Measurements from ENCODE around the gene BGN. TPM values are rescaled to one million over a fixed set of nuclear protein-coding genes. Genes with fewer than 3 reads are reported as not detected.

Gene BGN
- total RNA-seq, 1 experiment from 2014 or later, result 0.33 TPM

GRCh38 chrX:153516073-153516472 is 21.3 kb downstream of the BGN start:
- intact Hi-C loops (cut with micrococcal nuclease; ENCODE audit: unreplicated experiment), result no loop called here
- H2AFZ ChIP-seq, result no peak overlapping the region
- CTCF ChIA-PET, result no interaction called here
- DNase-seq, result no peak
- H3K4me2 ChIP-seq, result no peak overlapping the region
- no peaks in the 10 kb centered on the region for H3K36me3 ChIP-seq (ENCODE audit: low read depth)
- no peak overlapping the region for H3K4me3 ChIP-seq
- no peak for TF ChIP-seq CTCF (conservative IDR thresholded peaks at IDR 0.05)
- no peak for TF ChIP-seq EZH2 (IDR thresholded peaks at IDR 0.05; ENCODE audit: low read depth)
- no peaks in the 10 kb centered on the region for H3K9me3 ChIP-seq (ENCODE audit: insufficient read depth, low read depth)
- no peaks in the 10 kb centered on the region for H3F3A ChIP-seq (ENCODE audit: insufficient read depth, low read depth)
- no peak overlapping the region for H3K27ac ChIP-seq
- BruUV-seq (replicated peaks), result no TSS peak
- H3K9me2 ChIP-seq (ENCODE audit: insufficient read depth), result no peaks in the 10 kb centered on the region
- POLR2A ChIA-PET (ENCODE audit: unreplicated experiment), result no interaction called here
- no peaks in the 10 kb centered on the region for H3K79me2 ChIP-seq (ENCODE audit: low read depth)
- H3K27me3 ChIP-seq (ENCODE audit: insufficient read depth, low read depth), result peaks cover 18% of the 10 kb centered on the region
- H4K20me1 ChIP-seq (ENCODE audit: insufficient read depth), result no peaks in the 10 kb centered on the region
- H3K4me1 ChIP-seq (replicated peaks; ENCODE audit: insufficient read depth), result no peaks in the 10 kb centered on the region

- intact Hi-C loops (cut with micrococcal nuclease; ENCODE audit: unreplicated experiment), result no loop called here
- no peak for DNase-seq
- CTCF ChIA-PET, result no interaction called here
- Histone ChIP-seq H3K4me1 (replicated peaks; ENCODE audit: insufficient read depth) (no peaks in the 10 kb centered on the region), H3K27ac (no peak within 1 kb of the TSS), H3K79me2 (ENCODE audit: low read depth) (no peaks in the 10 kb centered on the region), H3K9me2 (ENCODE audit: insufficient read depth) (no peaks in the 10 kb centered on the region), H3K27me3 (ENCODE audit: insufficient read depth, low read depth) (peaks cover 16% of the 10 kb centered on the region), H3K36me3 (ENCODE audit: low read depth) (no peaks in the 10 kb centered on the region), H3K4me3 (no peak within 1 kb of the TSS), H3K4me2 (no peak within 1 kb of the TSS), H2AFZ (no peak within 1 kb of the TSS), H4K20me1 (ENCODE audit: insufficient read depth) (no peaks in the 10 kb centered on the region), H3F3A (ENCODE audit: insufficient read depth, low read depth) (no peaks in the 10 kb centered on the region), H3K9me3 (ENCODE audit: insufficient read depth, low read depth) (no peaks in the 10 kb centered on the region)
- TF ChIP-seq EZH2 (IDR thresholded peaks at IDR 0.05; ENCODE audit: low read depth) (no peak), CTCF (conservative IDR thresholded peaks at IDR 0.05) (no peak)
- no TSS peak for BruUV-seq (replicated peaks)
- POLR2A ChIA-PET (ENCODE audit: unreplicated experiment), result no interaction called here
Observed at GRCh38 chrX:153517423-153517822, 22.6 kb downstream of the BGN start, which contains the start of gene ATP2B3. Gene ATP2B3, plus strand, starts transcription at chrX:153517642. Its CDS starts 18,606 bp downstream, at chrX:153536248.

GRCh38 chrX:153517946-153518834 is 23.4 kb downstream of the BGN start:
- Histone ChIP-seq H3K36me3 (ENCODE audit: low read depth) (no peaks in the 10 kb centered on the region), H3F3A (ENCODE audit: insufficient read depth, low read depth) (no peaks in the 10 kb centered on the region), H4K20me1 (ENCODE audit: insufficient read depth) (no peaks in the 10 kb centered on the region), H3K79me2 (ENCODE audit: low read depth) (no peaks in the 10 kb centered on the region), H3K9me3 (ENCODE audit: insufficient read depth, low read depth) (no peaks in the 10 kb centered on the region), H3K27ac (no peak overlapping the region), H2AFZ (no peak overlapping the region), H3K4me3 (no peak overlapping the region), H3K4me1 (replicated peaks; ENCODE audit: insufficient read depth) (no peaks in the 10 kb centered on the region), H3K9me2 (ENCODE audit: insufficient read depth) (no peaks in the 10 kb centered on the region), H3K4me2 (no peak overlapping the region), H3K27me3 (ENCODE audit: insufficient read depth, low read depth) (peaks cover 16% of the 10 kb centered on the region)
- BruUV-seq (replicated peaks), result no TSS peak
- ChIA-PET POLR2A (ENCODE audit: unreplicated experiment) (no interaction called here), CTCF (no interaction called here)
- intact Hi-C loops (cut with micrococcal nuclease; ENCODE audit: unreplicated experiment), result no loop called here
- DNase-seq, result no peak
- TF ChIP-seq EZH2 (IDR thresholded peaks at IDR 0.05; ENCODE audit: low read depth), result no peak
- TF ChIP-seq CTCF (conservative IDR thresholded peaks at IDR 0.05), result no peak
